ENCODE measurements around the gene OSBPL8. TPM values are rescaled to one million over a fixed set of nuclear protein-coding genes. Genes with fewer than 3 reads are reported as not detected.
A peak's percentile ranks its signal among the peaks of the same experiment; 100 is the strongest.

The OSBPL8 gene
- total and polyA plus RNA-seq, 2 experiments from 2014 or later: 78.0 to 124 TPM

- TF ChIP-seq STAT1 (IDR thresholded peaks at IDR 0.05; ENCODE audit: unreplicated experiment): no peak
- TF ChIP-seq REST (IDR thresholded peaks at IDR 0.05; ENCODE audit: unreplicated experiment): no peak
- TF ChIP-seq CREB1 (CRISPR knock-in tag; IDR thresholded peaks at IDR 0.05; ENCODE audit: low read depth): no peak
- TF ChIP-seq ETS1 (IDR thresholded peaks at IDR 0.05): no peak
Observed at GRCh38 chr12:76451528-76451927, 108.0 kb downstream of the OSBPL8 start (continued).

- no peak overlapping the region for H3K4me3 Mint-ChIP-seq
- TF ChIP-seq ZNF114 (CRISPR knock-in tag; IDR thresholded peaks at IDR 0.05) (no peak), CREB1 (CRISPR knock-in tag; IDR thresholded peaks at IDR 0.05; ENCODE audit: low read depth) (no peak), EZH2phosphoT487 (IDR thresholded peaks at IDR 0.05; ENCODE audit: unreplicated experiment) (no peak), STAT1 (IDR thresholded peaks at IDR 0.05; ENCODE audit: unreplicated experiment) (no peak), ETS1 (IDR thresholded peaks at IDR 0.05) (no peak), ZNF462 (CRISPR knock-in tag; IDR thresholded peaks at IDR 0.05) (no peak), ZNF331 (CRISPR knock-in tag; IDR thresholded peaks at IDR 0.05; ENCODE audit: low read depth) (no peak), EZH2 (IDR thresholded peaks at IDR 0.05; ENCODE audit: low read depth, unreplicated experiment) (no peak)
Observed at GRCh38 chr12:76450690-76451089, 108.9 kb downstream of the OSBPL8 start.

More at GRCh38 chr12:76450690-76451089, 108.9 kb downstream of the OSBPL8 start:
- ATAC-seq (no peak), DNase-seq (ENCODE audit: low spot score) (no peak)
- Histone ChIP-seq H4K20me1 (replicated peaks; ENCODE audit: insufficient read depth) (0 out of 2 replicates have a peak, but pooled peaks cover 3% of the 10 kb centered on the region), H3K36me3 (ENCODE audit: insufficient read depth) (no peaks in the 10 kb centered on the region), H3K27ac (ENCODE audit: low read depth) (no peak overlapping the region), H3K79me2 (replicated peaks; ENCODE audit: insufficient read depth) (peaks cover 10% of the 10 kb centered on the region), H3K27me3 (ENCODE audit: insufficient read depth) (no peaks in the 10 kb centered on the region), H3K4me3 (no peak overlapping the region), H3K4me1 (ENCODE audit: insufficient read depth) (no peaks in the 10 kb centered on the region), H2AFZ (no peak overlapping the region), H3K4me2 (no peak overlapping the region), H3F3A (replicated peaks; ENCODE audit: low read depth) (no peaks in the 10 kb centered on the region), H3K9me2 (ENCODE audit: insufficient read depth) (no peaks in the 10 kb centered on the region)
- H3K27me3 Mint-ChIP-seq (ENCODE audit: insufficient read depth, low read depth, poor library complexity): peaks cover 1% of the 10 kb centered on the region
- H3K4me1 Mint-ChIP-seq: no peaks in the 10 kb centered on the region
- no peaks in the 10 kb centered on the region for H3K9me3 Mint-ChIP-seq
- H3K27ac Mint-ChIP-seq: peak overlapping the region; percentile 47
- peaks cover 4% of the 10 kb centered on the region; the same call in 2 of the 3 replicates for H3K36me3 Mint-ChIP-seq (ENCODE audit: low read depth)

Data from GM23338 (cell line).